GM12801 (cell line): ENCODE measurements around the gene SURF4.

Source experiments
- TF ChIP-seq, protein P1 (sequence below): IDR thresholded peaks from one replicate; pipeline ENCODE4 v1.5.1; 2011; ENCODE audit warnings: control low read depth; ENCODE audit not compliant: insufficient read length; ENCODE audit errors: extremely low read depth

Gene SURF4

DNA sequence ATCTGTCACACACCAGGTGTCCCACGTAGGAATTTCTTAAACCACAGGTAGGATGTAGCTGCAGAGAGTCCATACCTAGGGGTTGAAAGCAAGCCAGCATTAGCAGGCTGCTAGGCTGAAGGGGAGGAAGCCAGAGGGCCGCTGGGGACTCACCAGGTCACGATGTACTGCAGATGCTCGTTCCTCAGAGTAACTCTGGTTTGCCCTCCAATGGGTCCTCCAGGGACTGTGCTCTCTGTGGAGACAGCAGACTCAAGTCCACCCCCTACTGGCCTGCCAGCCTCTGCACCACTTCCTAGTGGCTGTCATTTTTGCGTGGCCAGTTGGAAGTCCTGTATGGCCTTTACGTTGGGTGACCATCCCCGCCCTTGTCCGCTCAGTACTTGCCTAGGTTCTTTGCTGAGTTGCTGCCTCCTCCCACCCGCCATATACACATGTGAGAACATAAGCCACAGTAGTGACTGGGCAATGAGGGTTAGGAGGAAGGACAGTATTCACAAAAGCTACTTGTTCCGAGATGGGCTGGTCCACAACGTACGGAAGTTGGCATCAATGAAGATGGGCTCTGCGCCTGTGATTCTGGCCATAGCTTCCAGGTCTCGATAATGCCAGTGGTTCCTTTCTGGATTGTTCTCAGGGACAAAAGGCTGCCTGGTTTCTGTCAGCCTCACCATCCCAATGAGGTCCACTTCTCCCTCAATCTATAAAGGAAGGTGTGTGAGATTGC is 23.8 kb downstream of the SURF4 start:
- TF ChIP-seq, protein P1, sequence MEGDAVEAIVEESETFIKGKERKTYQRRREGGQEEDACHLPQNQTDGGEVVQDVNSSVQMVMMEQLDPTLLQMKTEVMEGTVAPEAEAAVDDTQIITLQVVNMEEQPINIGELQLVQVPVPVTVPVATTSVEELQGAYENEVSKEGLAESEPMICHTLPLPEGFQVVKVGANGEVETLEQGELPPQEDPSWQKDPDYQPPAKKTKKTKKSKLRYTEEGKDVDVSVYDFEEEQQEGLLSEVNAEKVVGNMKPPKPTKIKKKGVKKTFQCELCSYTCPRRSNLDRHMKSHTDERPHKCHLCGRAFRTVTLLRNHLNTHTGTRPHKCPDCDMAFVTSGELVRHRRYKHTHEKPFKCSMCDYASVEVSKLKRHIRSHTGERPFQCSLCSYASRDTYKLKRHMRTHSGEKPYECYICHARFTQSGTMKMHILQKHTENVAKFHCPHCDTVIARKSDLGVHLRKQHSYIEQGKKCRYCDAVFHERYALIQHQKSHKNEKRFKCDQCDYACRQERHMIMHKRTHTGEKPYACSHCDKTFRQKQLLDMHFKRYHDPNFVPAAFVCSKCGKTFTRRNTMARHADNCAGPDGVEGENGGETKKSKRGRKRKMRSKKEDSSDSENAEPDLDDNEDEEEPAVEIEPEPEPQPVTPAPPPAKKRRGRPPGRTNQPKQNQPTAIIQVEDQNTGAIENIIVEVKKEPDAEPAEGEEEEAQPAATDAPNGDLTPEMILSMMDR: no peak

DNA sequence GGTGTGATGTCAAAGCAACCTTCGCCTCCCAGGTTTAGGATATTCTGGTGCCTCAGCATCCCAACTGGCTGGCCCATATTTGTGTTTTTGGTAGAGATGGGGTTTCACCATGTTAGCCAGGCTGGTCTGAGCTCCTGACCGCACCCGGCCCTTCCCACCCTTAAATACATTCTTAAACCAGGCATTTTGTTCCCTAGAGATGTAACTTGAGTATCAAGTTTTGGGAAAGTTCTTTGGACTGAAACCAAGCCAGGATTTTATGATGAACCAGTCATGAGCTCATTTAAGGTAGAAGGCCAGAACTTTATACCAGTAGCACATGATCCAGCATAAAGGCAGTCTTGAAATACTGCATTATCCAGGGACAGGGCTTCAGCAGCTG is 24.3 kb downstream of the SURF4 start:
- TF ChIP-seq, protein P1: no peak

DNA sequence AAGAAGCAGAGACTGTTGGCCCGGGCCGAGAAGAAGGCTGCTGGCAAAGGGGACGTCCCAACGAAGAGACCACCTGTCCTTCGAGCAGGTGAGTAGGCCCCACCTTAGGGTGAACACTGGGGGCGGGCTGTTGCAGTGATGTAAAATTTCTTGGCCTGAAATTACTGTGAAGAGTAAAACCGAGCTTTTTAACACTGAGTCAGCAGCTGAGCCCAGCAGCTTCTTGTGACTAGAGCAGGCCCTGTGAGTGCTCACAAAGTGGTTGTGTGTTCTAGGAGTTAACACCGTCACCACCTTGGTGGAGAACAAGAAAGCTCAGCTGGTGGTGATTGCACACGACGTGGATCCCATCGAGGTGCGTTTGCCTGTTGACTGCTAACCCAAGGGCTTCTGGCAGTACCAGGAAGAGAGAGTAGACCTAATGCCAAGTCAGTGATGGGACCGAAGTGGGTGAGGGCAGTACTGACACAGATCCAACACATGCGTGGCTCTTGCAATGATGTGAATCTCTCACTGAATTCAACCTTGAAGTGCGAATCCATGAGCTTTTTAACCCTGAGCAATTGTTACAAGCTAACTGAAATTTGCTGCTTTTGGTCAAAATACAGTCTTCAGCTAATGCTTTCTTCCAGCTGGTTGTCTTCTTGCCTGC is 25.8 kb downstream of the SURF4 start:
- TF ChIP-seq, protein P1: no peak

DNA sequence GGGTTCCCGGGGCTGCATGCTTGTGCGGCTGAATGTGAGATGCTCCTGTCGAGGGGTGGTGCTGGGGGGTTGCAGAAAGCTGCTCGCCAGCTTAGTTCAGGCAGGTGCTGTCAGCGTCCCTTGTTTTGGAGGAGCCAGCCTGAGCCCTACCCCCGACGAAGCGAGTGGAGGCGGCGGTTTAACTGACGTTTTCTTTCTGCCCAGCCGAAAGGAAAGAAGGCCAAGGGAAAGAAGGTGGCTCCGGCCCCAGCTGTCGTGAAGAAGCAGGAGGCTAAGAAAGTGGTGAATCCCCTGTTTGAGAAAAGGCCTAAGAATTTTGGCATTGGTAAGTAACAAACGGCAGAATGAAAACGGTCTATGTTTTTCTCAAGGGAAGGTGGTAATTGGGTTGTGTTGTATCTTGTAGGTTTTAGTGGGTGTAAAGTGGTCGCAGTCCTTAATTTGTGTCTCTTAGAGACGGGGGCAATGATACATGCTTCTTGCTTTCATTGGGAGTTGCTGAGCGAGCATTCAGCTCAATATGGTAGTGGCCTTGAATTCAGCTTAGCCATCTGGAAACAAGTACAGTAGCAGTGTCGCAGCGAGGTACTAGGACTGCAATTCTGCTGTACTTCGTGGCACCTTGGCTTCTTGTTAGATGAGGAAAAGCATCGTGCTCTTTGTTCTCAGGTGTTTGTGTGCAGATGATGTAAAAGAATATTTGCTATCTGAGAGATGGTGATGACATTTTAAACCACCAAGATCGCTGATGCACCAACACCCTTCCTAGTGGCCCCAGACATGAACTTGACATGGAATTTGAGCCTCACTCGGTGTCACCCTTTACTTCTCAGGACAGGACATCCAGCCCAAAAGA is 26.9 kb downstream of the SURF4 start:
- TF ChIP-seq, protein P1: no peak

DNA sequence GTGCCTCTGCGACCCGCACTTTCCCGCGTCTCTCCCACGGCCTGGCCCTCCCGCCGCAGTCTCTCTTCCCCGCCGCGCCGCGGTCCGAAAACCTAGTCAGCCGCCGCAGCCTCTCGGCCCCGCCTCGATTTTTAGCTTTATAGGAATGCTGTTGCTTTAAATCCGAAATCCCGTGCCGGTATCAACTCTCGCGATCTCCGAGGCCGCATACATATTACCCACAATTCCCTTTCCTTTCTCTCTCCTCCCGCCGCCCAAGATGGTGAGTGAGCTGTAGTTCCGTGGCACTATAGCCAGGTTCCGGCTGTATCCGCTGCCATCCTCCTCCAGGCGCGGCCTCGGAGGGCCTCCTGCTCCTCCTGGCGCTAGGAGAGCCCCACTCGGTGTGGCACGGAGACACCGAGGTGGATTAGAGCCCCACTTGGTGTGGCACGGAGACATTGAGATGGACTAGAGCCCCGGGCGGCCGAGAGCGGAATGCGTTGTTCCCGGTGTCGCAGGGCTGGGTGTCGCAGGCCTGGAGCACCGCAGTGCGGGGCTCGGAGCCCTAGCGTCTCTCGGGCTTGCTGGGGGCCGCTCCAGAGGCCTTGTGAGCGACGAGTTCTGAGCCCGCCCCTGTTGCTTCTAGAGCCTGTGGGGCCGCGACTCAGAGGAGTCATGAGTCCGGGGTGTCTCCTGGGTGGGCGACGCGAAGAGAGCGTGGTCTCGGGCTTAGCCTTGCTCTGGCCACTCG is 27.7 kb downstream of the SURF4 start, which contains the start of the genes MED22 and RPL7A:
MED22 (minus strand) TSS at position 147 of the 733 bp plus-strand sequence. CDS start 1,469 bp downstream, outside the sequence.
RPL7A (plus strand) TSS at position 234 of the 733 bp plus-strand sequence; CDS start at position 260, 26 bp downstream.
- TF ChIP-seq, protein P1: no peak

DNA sequence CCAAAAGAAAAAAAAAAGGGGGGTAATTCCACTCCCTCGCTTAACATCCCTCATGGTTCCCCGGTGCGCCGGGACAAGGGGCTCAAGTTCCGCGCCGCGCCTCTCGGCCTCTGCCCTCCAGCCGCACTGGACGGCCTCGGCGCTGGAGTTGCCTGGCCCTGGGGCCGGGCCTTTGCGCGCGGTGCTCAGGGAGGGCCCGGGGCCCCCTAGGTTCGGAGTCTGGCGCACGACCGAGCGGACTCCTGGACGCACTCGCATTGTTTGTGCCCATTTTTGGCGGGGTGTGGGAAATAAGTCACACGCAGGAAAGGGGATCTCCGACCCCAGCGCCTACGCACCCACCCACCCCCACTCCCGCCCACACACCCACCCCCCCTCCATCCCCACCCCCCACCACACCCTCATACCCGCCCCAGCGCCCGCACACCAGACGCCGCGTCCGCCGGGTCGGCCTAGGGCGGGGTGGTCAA is 28.3 kb downstream of the SURF4 start:
- TF ChIP-seq, protein P1: no peak
